Upper lobe of left lung (tissue), 6 donors: ENCODE results near the gene STK10. TPM values are rescaled to one million over a fixed set of nuclear protein-coding genes. Genes with fewer than 3 reads are reported as not detected.

Experiments used
- ATAC-seq, 2 donors: fragments of 200-7000 bp; cut with Tn5 transposase; one replicate each; pipeline ENCODE4 v1.9.1; 2022; ENCODE audit warnings: mild to moderate bottlenecking in 2 of 2, moderate library complexity in 2 of 2; ENCODE audit not compliant: low FRiP score in 2 of 2
- DNase-seq, 2 donors: peaks; one replicate each; pipeline ENCODE4 v3.0.0-alpha.2; 2019 to 2020
- H3K27ac ChIP-seq, 4 donors: fragments of 200-600 bp; sonication (generic); one replicate each; pipeline ENCODE4 v1.5.1; 2016 to 2019
- H3K27me3 ChIP-seq, 4 donors: fragments of 200-600 bp; sonication (generic); one replicate each; pipeline ENCODE4 v1.5.1; 2017 to 2019
- H3K36me3 ChIP-seq, 4 donors: fragments of 200-600 bp; sonication (generic); one replicate each; pipeline ENCODE4 v1.5.1; 2016 to 2019
- H3K4me1 ChIP-seq, 4 donors: fragments of 200-600 bp; sonication (generic); one replicate each; pipeline ENCODE4 v1.5.1; 2018 to 2019
- H3K4me3 ChIP-seq, 4 donors: fragments of 200-600 bp; sonication (generic); one replicate each; pipeline ENCODE4 v1.5.1; 2017 to 2019; ENCODE audit warnings: mild to moderate bottlenecking in 2 of 4, moderate library complexity in 1 of 4
- H3K9me3 ChIP-seq, 4 donors: fragments of 200-600 bp; sonication (generic); one replicate each; pipeline ENCODE4 v1.5.1; 2018 to 2019
- CTCF ChIP-seq, 6 experiments: fragments of 450-650 bp in 4 of 6; fragments of 200-600 bp in 2 of 6; sonication (generic) in 2 of 6; IDR thresholded peaks; one replicate each; pipeline ENCODE4 v1.5.1; 2016 to 2019; ENCODE audit warnings: antibody characterized with exemption in 6 of 6
- EP300 ChIP-seq, 4 donors: sonication (generic); formaldehyde crosslinking; IDR thresholded peaks; one replicate each; pipeline ENCODE4 v1.5.1; 2017; ENCODE audit warnings: antibody characterized with exemption in 4 of 4, control low read depth in 2 of 4
- POLR2A ChIP-seq, 4 donors: fragments of 450-650 bp; IDR thresholded peaks; one replicate each; pipeline ENCODE4 v1.5.1; 2016 to 2017; ENCODE audit warnings: antibody characterized with exemption in 4 of 4, mild to moderate bottlenecking in 2 of 4
- POLR2AphosphoS5 ChIP-seq, 2 donors: sonication (generic); formaldehyde crosslinking; IDR thresholded peaks; one replicate each; pipeline ENCODE4 v1.5.1; 2017; ENCODE audit warnings: antibody characterized with exemption in 2 of 2
- WGBS, 2 donors: methylation state at CpG; one replicate each; pipeline ENCODE4 v1.1.5; 2017 to 2018; 5-methylcytosine and 5-hydroxymethylcytosine counted together
- total RNA-seq, 6 donors: library from RNA; depleted of rRNA in 4 of 6; stranded (reverse); fragments of >200 nt in 4 of 6; gene quantifications; one replicate each; pipeline versions ENCODE4 v1.1.0 to v1.2.1, GENCODE V29; 2016 to 2021
- donor health status: DM: no; HTN: no; CAD: no; lungs with moderate emphysema.
- donor health status: DM: no; HTN: yes; CAD: no; lungs with severe emphysema.

The STK10 gene
- total RNA-seq, 6 donors from 2014 or later = 50.6 to 170 (median 60.5) TPM

- ATAC-seq (peak; percentile 47 to 62), DNase-seq (no peak)
- H3K4me3 ChIP-seq = no peak overlapping the region
- peaks cover 19 to 96% (median 72%) of the 10 kb centered on the region in 4 donors for H3K36me3 ChIP-seq
- WGBS, 2 donors = 87 to 90% methylated on average over 17 to 19 of the region's 19 CpGs
- TF ChIP-seq POLR2A (IDR thresholded peaks at IDR 0.05) (no peak), CTCF (IDR thresholded peaks at IDR 0.05) (no peak), POLR2AphosphoS5 (IDR thresholded peaks at IDR 0.05) (no peak), EP300 (IDR thresholded peaks at IDR 0.05) (no peak)
- no peaks in the 10 kb centered on the region for H3K27me3 ChIP-seq
- no peaks in the 10 kb centered on the region for H3K9me3 ChIP-seq
- H3K27ac ChIP-seq = no peak overlapping the region
- H3K4me1 ChIP-seq = no peaks in the 10 kb centered on the region
These were observed 135.4 kb downstream of the STK10 start for GRCh38 chr5:172052450-172053236.

GRCh38 chr5:172051643-172052339, 136.2 kb downstream of the STK10 start:
- no peak overlapping the region for H3K27ac ChIP-seq
- 84 to 92% methylated on average over 16 of the region's 16 CpGs for WGBS, 2 donors
- no peaks in the 10 kb centered on the region for H3K9me3 ChIP-seq
- H3K36me3 ChIP-seq = peaks cover 19 to 94% (median 68%) of the 10 kb centered on the region in 4 donors
- ATAC-seq (no peak), DNase-seq (no peak)
- TF ChIP-seq POLR2AphosphoS5 (IDR thresholded peaks at IDR 0.05) = no peak
- no peak for TF ChIP-seq CTCF (IDR thresholded peaks at IDR 0.05)
- TF ChIP-seq EP300 (IDR thresholded peaks at IDR 0.05) = no peak
- TF ChIP-seq POLR2A (IDR thresholded peaks at IDR 0.05) = no peak
- no peaks in the 10 kb centered on the region for H3K27me3 ChIP-seq
- no peaks in the 10 kb centered on the region for H3K4me1 ChIP-seq
- no peak overlapping the region for H3K4me3 ChIP-seq

- WGBS, 2 donors = 50 to 69% methylated on average over 4 of the region's 4 CpGs
- H3K36me3 ChIP-seq = peaks cover 16 to 87% (median 61%) of the 10 kb centered on the region in 4 donors
These were observed 137.9 kb downstream of the STK10 start for GRCh38 chr5:172050080-172050479.

GRCh38 chr5:172049226-172049796, 138.7 kb downstream of the STK10 start:
- DNase-seq (no peak), ATAC-seq (no peak)
- no peak overlapping the region for H3K4me3 ChIP-seq
- no peaks in the 10 kb centered on the region for H3K9me3 ChIP-seq
- TF ChIP-seq CTCF (IDR thresholded peaks at IDR 0.05) = no peak
- no peak for TF ChIP-seq POLR2AphosphoS5 (IDR thresholded peaks at IDR 0.05)
- TF ChIP-seq POLR2A (IDR thresholded peaks at IDR 0.05) = no peak
- H3K4me1 ChIP-seq = no peaks in the 10 kb centered on the region
- H3K27ac ChIP-seq = no peak overlapping the region
- no peaks in the 10 kb centered on the region for H3K27me3 ChIP-seq
- H3K36me3 ChIP-seq = peaks cover 14 to 85% (median 63%) of the 10 kb centered on the region in 4 donors
- WGBS, 2 donors = 87 to 88% methylated on average over 12 of the region's 12 CpGs

More at GRCh38 chr5:172050080-172050479, 137.9 kb downstream of the STK10 start:
- DNase-seq (no peak), ATAC-seq (no peak)
- Histone ChIP-seq H3K4me3 (no peak overlapping the region), H3K9me3 (no peaks in the 10 kb centered on the region), H3K27ac (no peak overlapping the region), H3K4me1 (no peaks in the 10 kb centered on the region), H3K27me3 (no peaks in the 10 kb centered on the region)
- TF ChIP-seq POLR2A (IDR thresholded peaks at IDR 0.05) (no peak), EP300 (IDR thresholded peaks at IDR 0.05) (no peak), POLR2AphosphoS5 (IDR thresholded peaks at IDR 0.05) (no peak), CTCF (IDR thresholded peaks at IDR 0.05) (no peak)
